Esophagus squamous epithelium (tissue), 5 donors: Measurements from ENCODE around the gene SV2B. TPM values are rescaled to one million over a fixed set of nuclear protein-coding genes. Genes with fewer than 3 reads are reported as not detected.

Source experiments
- DNase-seq: peaks from one replicate; lab custom pipeline; 2025; lab: John Stamatoyannopoulos, UW
- H3K27ac ChIP-seq, 4 donors: fragments of 200-600 bp; sonication (generic); one replicate each; pipeline ENCODE4 v1.5.1; 2016 to 2019; ENCODE audit warnings: mild to moderate bottlenecking in 1 of 4
- H3K27me3 ChIP-seq, 4 donors: fragments of 200-600 bp; sonication (generic); 1 replicate in 3 of 4; 2 replicates in 1 of 4; pipeline versions ENCODE4 v1.5.1 to v1.6.0; 2017 to 2021; ENCODE audit warnings: antibody characterized with exemption in 1 of 4
- H3K36me3 ChIP-seq, 3 donors: fragments of 200-600 bp; sonication (generic); one replicate each; pipeline ENCODE4 v1.5.1; 2016 to 2019
- H3K4me1 ChIP-seq, 3 donors: fragments of 200-600 bp; sonication (generic); one replicate each; pipeline ENCODE4 v1.5.1; 2017 to 2019
- H3K4me3 ChIP-seq, 4 donors: fragments of 200-600 bp; sonication (generic); 1 replicate in 3 of 4; 2 replicates in 1 of 4; pipeline ENCODE4 v1.5.1; 2016 to 2019; ENCODE audit warnings: mild to moderate bottlenecking in 2 of 4, moderate library complexity in 1 of 4
- H3K9me3 ChIP-seq, 3 donors: fragments of 200-600 bp; sonication (generic); one replicate each; pipeline ENCODE4 v1.5.1; 2016 to 2019
- POLR2A ChIP-seq, 4 donors: fragments of 450-650 bp; IDR thresholded peaks; one replicate each; pipeline ENCODE4 v1.6.1; 2017; ENCODE audit warnings: antibody characterized with exemption in 4 of 4, mild to moderate bottlenecking in 4 of 4, moderate library complexity in 3 of 4
- WGBS, 2 donors: methylation state at CpG; one replicate each; pipeline ENCODE4 v1.1.5; 2018; 5-methylcytosine and 5-hydroxymethylcytosine counted together
- intact Hi-C: fragments of 100-400 bp; cut with DNase I; formaldehyde crosslinking; loops from one replicate; pipeline ENCODE4 v1.15.0; 2022
- total RNA-seq, 4 donors: library from RNA; depleted of rRNA; stranded (reverse); fragments of >200 nt; gene quantifications; one replicate each; pipeline ENCODE4 v1.1.0, GENCODE V29; 2016
- TF ChIP-seq, protein P1 (sequence below), 6 experiments: fragments of 450-650 bp in 4 of 6; fragments of 200-600 bp in 2 of 6; sonication (generic) in 2 of 6; IDR thresholded peaks; one replicate each; pipeline ENCODE4 v1.5.1; 2016 to 2019; ENCODE audit warnings: antibody characterized with exemption in 6 of 6, mild to moderate bottlenecking in 4 of 6, moderate library complexity in 4 of 6
- donor health status: DM: yes; HTN: yes; CAD: no.

Gene SV2B
- total RNA-seq, 4 donors from 2014 or later: 0.04 to 0.95 (median 0.59) TPM; not detected in 1

DNA sequence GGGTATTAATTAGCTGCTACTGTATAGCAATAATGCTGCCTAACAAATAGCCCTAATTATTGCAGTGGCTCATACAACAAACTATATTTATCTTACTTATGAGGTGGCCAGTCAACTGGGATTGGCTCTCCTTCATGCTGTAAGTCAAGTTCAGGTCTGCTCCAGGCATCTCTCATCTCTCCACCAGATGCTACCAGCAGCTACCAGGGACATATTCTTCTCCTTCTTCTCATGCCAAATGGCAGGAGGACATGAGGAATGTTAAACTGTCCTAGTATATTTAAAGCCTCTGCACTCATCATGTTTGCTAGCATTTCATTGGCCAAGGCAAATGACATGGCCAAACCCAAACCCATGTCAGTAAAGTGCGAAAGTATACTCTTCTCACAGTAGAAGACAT is 17.3 kb downstream of the SV2B start:
- Histone ChIP-seq H3K36me3 (no peaks in the 10 kb centered on the region), H3K4me1 (peaks cover 0 to 12% (median 0%) of the 10 kb centered on the region in 3 donors), H3K27me3 (peaks cover 0 to 40% (median 0%) of the 10 kb centered on the region in 4 donors), H3K27ac (no peak overlapping the region), H3K9me3 (no peaks in the 10 kb centered on the region), H3K4me3 (no peak overlapping the region)
- TF ChIP-seq, protein P1, sequence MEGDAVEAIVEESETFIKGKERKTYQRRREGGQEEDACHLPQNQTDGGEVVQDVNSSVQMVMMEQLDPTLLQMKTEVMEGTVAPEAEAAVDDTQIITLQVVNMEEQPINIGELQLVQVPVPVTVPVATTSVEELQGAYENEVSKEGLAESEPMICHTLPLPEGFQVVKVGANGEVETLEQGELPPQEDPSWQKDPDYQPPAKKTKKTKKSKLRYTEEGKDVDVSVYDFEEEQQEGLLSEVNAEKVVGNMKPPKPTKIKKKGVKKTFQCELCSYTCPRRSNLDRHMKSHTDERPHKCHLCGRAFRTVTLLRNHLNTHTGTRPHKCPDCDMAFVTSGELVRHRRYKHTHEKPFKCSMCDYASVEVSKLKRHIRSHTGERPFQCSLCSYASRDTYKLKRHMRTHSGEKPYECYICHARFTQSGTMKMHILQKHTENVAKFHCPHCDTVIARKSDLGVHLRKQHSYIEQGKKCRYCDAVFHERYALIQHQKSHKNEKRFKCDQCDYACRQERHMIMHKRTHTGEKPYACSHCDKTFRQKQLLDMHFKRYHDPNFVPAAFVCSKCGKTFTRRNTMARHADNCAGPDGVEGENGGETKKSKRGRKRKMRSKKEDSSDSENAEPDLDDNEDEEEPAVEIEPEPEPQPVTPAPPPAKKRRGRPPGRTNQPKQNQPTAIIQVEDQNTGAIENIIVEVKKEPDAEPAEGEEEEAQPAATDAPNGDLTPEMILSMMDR (IDR thresholded peaks at IDR 0.05): no peak
- TF ChIP-seq POLR2A (IDR thresholded peaks at IDR 0.05): no peak
- WGBS, 2 donors: 75 to 100% methylated on average over 1 of the region's 1 CpG
- intact Hi-C loops: no loop called here
- no peak for DNase-seq

DNA sequence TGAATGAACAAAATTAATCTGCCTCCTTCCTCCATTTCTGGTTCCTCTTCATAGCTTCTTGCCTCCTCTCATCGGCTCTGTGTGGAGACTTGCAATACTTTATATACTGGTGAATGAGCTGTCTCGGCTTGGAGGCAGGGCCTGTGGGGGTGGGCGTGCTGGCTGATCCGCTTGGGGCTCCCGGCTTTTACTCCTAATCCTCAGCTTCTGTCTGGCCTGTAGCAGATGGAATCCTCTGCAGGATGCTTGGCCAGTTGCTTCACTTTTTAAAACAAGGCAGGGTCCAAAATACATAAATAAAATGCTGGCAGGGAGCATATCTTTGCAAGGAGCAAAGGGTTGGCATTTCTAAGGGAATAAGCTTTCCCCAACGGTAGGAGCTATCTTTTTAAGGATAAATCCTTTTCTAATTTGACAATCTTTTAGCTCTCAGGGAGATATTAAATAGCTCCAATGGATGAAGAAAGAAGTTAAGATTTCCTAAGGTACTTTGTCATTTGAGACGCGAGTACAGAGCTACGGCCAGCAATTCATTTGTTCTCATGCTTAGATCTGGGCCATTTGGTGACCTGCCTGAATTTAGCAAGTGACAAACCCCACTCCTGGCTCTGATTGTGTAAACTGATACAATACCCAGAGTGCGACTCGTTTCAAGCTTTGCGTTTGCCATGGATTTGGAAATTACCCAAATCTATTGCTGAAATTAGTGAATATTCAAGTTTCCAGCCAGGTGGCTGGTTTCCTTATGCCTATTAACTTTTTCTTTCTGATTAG is 18.9 kb downstream of the SV2B start:
- intact Hi-C loops: no loop called here
- Histone ChIP-seq H3K27me3 (peaks cover 0 to 33% (median 0%) of the 10 kb centered on the region in 4 donors), H3K9me3 (no peaks in the 10 kb centered on the region), H3K27ac (no peak overlapping the region), H3K4me1 (peaks cover 0 to 12% (median 0%) of the 10 kb centered on the region in 3 donors), H3K4me3 (no peak overlapping the region), H3K36me3 (no peaks in the 10 kb centered on the region)
- TF ChIP-seq POLR2A (IDR thresholded peaks at IDR 0.05): no peak
- TF ChIP-seq, protein P1 (IDR thresholded peaks at IDR 0.05): no peak
- WGBS, 2 donors: 55 to 59% methylated on average over 12 of the region's 12 CpGs
- no peak for DNase-seq

DNA sequence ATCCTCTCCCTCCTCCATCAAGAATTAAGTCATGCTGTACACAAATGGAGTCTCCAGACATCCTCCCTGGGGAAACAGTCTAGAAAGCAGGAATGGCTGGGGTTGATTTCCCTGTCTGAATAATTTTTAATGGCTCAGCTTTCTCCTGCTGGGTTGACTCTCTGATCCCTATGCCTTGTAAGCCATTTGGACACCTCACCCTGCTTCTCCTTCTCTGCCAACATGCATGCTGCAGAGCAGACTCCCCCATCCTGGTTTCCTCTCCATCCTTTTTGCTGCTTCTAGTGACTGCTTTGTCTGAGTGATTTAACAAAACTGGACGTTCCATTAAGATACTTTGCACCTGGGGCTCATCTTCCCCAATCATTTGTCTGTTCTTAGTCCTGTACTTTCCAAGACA is 22.2 kb downstream of the SV2B start:
- no peaks in the 10 kb centered on the region for H3K9me3 ChIP-seq
- H3K36me3 ChIP-seq: no peaks in the 10 kb centered on the region
- TF ChIP-seq, protein P1 (IDR thresholded peaks at IDR 0.05): no peak
- TF ChIP-seq POLR2A (IDR thresholded peaks at IDR 0.05): no peak
- no peak for DNase-seq
- peaks cover 0 to 43% (median 0%) of the 10 kb centered on the region in 4 donors for H3K27me3 ChIP-seq
- no peaks in the 10 kb centered on the region for H3K4me1 ChIP-seq
- no peak overlapping the region for H3K4me3 ChIP-seq
- 36 to 79% methylated on average over 1 of the region's 1 CpG for WGBS, 2 donors
- no peak overlapping the region for H3K27ac ChIP-seq
- intact Hi-C loops: no loop called here

DNA sequence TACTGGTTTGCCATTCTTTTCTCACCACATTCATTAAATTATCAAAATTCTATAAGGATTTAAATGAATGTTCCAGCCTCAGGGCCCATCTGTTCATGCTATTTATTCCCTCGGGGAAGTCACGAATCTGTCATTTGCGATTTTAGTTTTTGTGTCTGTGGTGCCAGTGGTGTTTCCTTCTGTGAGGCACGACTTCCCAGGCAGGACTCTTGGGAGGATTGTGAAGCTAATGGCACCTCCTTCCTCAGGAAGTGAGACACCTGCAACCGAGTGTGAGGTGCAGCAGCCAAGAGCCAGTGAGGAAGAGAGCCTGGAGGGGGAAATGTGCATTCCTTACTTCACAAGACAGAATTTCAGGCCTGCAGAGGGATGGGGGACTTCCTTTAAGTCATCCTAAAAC is 24.1 kb downstream of the SV2B start:
- TF ChIP-seq, protein P1 (IDR thresholded peaks at IDR 0.05): no peak
- TF ChIP-seq POLR2A (IDR thresholded peaks at IDR 0.05): no peak
- WGBS, 2 donors: 27 to 35% methylated on average over 2 to 3 of the region's 5 CpGs
- H3K27ac ChIP-seq: no peak overlapping the region
- no peak overlapping the region for H3K4me3 ChIP-seq
- peaks cover 0 to 49% (median 0%) of the 10 kb centered on the region in 4 donors for H3K27me3 ChIP-seq
- no peaks in the 10 kb centered on the region for H3K4me1 ChIP-seq
- no peaks in the 10 kb centered on the region for H3K9me3 ChIP-seq
- intact Hi-C loops: no loop called here
- no peaks in the 10 kb centered on the region for H3K36me3 ChIP-seq
- no peak for DNase-seq

DNA sequence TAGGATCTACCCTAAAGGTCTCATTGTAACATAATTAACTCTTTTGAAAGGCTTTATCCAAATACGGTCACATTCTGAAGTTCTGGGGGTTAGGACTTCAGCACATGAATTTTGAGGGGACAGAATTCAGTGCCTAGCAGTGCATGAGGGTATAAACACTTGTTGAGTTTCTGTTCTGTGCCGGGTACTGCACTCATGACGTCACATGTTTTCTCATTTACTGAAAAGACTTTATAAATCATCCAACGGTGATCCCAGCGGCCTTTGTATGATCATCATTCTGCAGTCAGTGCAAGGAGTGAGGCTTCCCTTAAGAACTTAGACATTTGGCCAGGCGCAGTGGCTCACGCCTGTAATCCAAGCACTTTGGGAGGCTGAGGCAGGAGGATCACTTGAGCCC is 25.1 kb downstream of the SV2B start:
- H3K4me1 ChIP-seq: no peaks in the 10 kb centered on the region
- H3K4me3 ChIP-seq: no peak overlapping the region
- peaks cover 0 to 59% (median 0%) of the 10 kb centered on the region in 4 donors for H3K27me3 ChIP-seq
- no peaks in the 10 kb centered on the region for H3K9me3 ChIP-seq
- no peak overlapping the region for H3K27ac ChIP-seq
- intact Hi-C loops: no loop called here
- DNase-seq: no peak
- no peak for TF ChIP-seq POLR2A (IDR thresholded peaks at IDR 0.05)
- TF ChIP-seq, protein P1 (IDR thresholded peaks at IDR 0.05): no peak
- no peaks in the 10 kb centered on the region for H3K36me3 ChIP-seq
- WGBS, 2 donors: 80 to 84% methylated on average over 6 to 7 of the region's 7 CpGs
